OCI-LY7 (cell line): Measurements from ENCODE around the gene GSG1L. TPM values are rescaled to one million over a fixed set of nuclear protein-coding genes. Genes with fewer than 3 reads are reported as not detected.

Experiments used
- BruUV-seq: library from RNA; stranded (reverse); fragments of 400-500 nt; replicated peaks from 2 replicates; lab custom pipeline; 2021; lab: Mats Ljungman, UMichigan
- CTCF ChIA-PET: fragments of 300-600 bp; sonication (Branson Sonifier 250); formaldehyde crosslinking; loops from one replicate; lab custom pipeline; 2022; ENCODE audit warnings: antibody characterized with exemption; ENCODE audit not compliant: unreplicated experiment; lab: Charles Lee
- POLR2A ChIA-PET: fragments of 300-600 bp; sonication (Branson Sonifier 250); formaldehyde crosslinking; loops from one replicate; lab custom pipeline; 2022; ENCODE audit warnings: antibody characterized with exemption; lab: Charles Lee
- DNase-seq: peaks from one replicate; pipeline ENCODE4 v3.0.0-alpha.2; 2015; ENCODE audit warnings: low spot score
- H2AFZ ChIP-seq: fragments of 200-600 bp; sonication (generic), shearing (Covaris generic); 2 replicates; pipeline ENCODE4 v1.6.1; 2014; ENCODE audit warnings: mild to moderate bottlenecking, antibody characterized with exemption, low read length, moderate library complexity
- H3K27ac ChIP-seq: fragments of 200-600 bp; sonication (generic); 2 replicates; pipeline ENCODE4 v1.5.1; 2014; ENCODE audit warnings: mixed run types, low read depth, mild to moderate bottlenecking, moderate library complexity, low read length, inconsistent platforms; ENCODE audit not compliant: poor library complexity, severe bottlenecking
- H3K36me3 ChIP-seq: fragments of 200-600 bp; sonication (generic); 2 replicates; pipeline ENCODE4 v1.6.1; 2014; ENCODE audit warnings: mild to moderate bottlenecking, antibody characterized with exemption, low read length, moderate library complexity, mixed read lengths; ENCODE audit not compliant: insufficient read depth
- H3K4me1 ChIP-seq: fragments of 200-600 bp; sonication (generic); 2 replicates; pipeline ENCODE4 v1.5.1; 2014; ENCODE audit warnings: mild to moderate bottlenecking, low read length; ENCODE audit not compliant: insufficient read depth, poor library complexity, severe bottlenecking
- H3K4me2 ChIP-seq: fragments of 200-600 bp; sonication (generic); 2 replicates; pipeline ENCODE4 v1.6.1; 2014; ENCODE audit warnings: mild to moderate bottlenecking, low read length
- H3K4me3 ChIP-seq: fragments of 200-600 bp; sonication (generic); 2 replicates; pipeline ENCODE4 v1.5.1; 2014; ENCODE audit warnings: mild to moderate bottlenecking, low read depth, low read length; ENCODE audit not compliant: poor library complexity, severe bottlenecking
- H3K79me2 ChIP-seq: fragments of 200-600 bp; sonication (generic); 2 replicates; pipeline ENCODE4 v1.6.1; 2016; ENCODE audit warnings: low read depth, mild to moderate bottlenecking, low read length, moderate library complexity, mixed read lengths; ENCODE audit not compliant: insufficient read depth
- H3K9me2 ChIP-seq: fragments of 200-600 bp; sonication (generic); 2 replicates; pipeline ENCODE4 v1.6.1; 2016; ENCODE audit warnings: mild to moderate bottlenecking, low read length, mixed read lengths; ENCODE audit not compliant: insufficient read depth
- H3K9me3 ChIP-seq: fragments of 200-600 bp; sonication (generic); 2 replicates; pipeline ENCODE4 v1.6.1; 2014; ENCODE audit warnings: mild to moderate bottlenecking, mixed run types, low read length, mixed read lengths
- H4K20me1 ChIP-seq: fragments of 200-600 bp; sonication (generic); 2 replicates; pipeline ENCODE4 v1.6.1; 2014; ENCODE audit warnings: mild to moderate bottlenecking, antibody characterized with exemption, low read length, moderate library complexity, mixed read lengths; ENCODE audit not compliant: insufficient read depth
- EZH2phosphoT487 ChIP-seq: fragments of 200-600 bp; sonication (generic); IDR thresholded peaks from 2 replicates; pipeline ENCODE4 v1.6.1; 2018; ENCODE audit warnings: low read depth, borderline replicate concordance, mild to moderate bottlenecking, mixed run types, antibody characterized with exemption, low read length, moderate library complexity, mixed read lengths
- intact Hi-C: fragments of 100-400 bp; cut with micrococcal nuclease; formaldehyde crosslinking; loops from one replicate; pipeline ENCODE4 v1.10.0; 2022; ENCODE audit not compliant: unreplicated experiment
- total RNA-seq, 2 experiments: library from RNA; depleted of rRNA in 1 of 2; stranded (reverse); fragments of >200 nt in 1 of 2; shearing (Covaris generic) in 1 of 2; gene quantifications; 2 replicates each; pipeline ENCODE4 v1.2.3, GENCODE V29; 2014 to 2022
- TF ChIP-seq, protein P1 (sequence below): fragments of 200-600 bp; sonication (generic); conservative IDR thresholded peaks from 2 replicates; pipeline ENCODE4 v1.5.1; 2014; ENCODE audit warnings: mild to moderate bottlenecking, antibody characterized with exemption, low read length, moderate library complexity, mixed read lengths

GSG1L gene
- total RNA-seq, 2 experiments from 2014 or later: not detected

DNA sequence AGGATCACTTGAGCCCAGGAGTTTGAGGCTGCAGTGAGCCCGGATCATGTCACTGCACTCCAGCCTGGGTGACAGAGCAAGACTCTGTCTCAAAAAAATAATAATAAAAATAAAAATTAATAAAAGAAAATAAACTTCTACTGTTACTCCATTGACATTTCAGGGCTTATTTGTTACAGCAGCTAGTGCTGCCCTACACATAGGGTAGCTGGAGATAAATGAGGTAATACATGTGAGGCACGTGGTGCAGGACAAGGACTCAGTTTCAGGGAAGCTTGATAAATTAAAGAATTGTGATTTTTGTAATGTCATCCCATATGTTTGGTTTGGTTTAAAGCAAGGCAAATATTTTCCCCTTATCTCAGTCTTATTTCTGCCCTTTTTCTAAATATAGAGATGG, 80.3 kb downstream of the GSG1L start:
- no peak for TF ChIP-seq EZH2phosphoT487
- TF ChIP-seq, protein P1, sequence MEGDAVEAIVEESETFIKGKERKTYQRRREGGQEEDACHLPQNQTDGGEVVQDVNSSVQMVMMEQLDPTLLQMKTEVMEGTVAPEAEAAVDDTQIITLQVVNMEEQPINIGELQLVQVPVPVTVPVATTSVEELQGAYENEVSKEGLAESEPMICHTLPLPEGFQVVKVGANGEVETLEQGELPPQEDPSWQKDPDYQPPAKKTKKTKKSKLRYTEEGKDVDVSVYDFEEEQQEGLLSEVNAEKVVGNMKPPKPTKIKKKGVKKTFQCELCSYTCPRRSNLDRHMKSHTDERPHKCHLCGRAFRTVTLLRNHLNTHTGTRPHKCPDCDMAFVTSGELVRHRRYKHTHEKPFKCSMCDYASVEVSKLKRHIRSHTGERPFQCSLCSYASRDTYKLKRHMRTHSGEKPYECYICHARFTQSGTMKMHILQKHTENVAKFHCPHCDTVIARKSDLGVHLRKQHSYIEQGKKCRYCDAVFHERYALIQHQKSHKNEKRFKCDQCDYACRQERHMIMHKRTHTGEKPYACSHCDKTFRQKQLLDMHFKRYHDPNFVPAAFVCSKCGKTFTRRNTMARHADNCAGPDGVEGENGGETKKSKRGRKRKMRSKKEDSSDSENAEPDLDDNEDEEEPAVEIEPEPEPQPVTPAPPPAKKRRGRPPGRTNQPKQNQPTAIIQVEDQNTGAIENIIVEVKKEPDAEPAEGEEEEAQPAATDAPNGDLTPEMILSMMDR: no peak

GRCh38 chr16:27982184-27982583, 81.3 kb downstream of the GSG1L start:
- intact Hi-C loops: no loop called here
- Histone ChIP-seq H4K20me1 (no peaks in the 10 kb centered on the region), H3K27ac (no peak overlapping the region), H3K9me3 (no peaks in the 10 kb centered on the region), H3K4me3 (no peak overlapping the region), H3K4me2 (no peak overlapping the region), H3K9me2 (no peaks in the 10 kb centered on the region), H2AFZ (peak overlapping the region; percentile 82), H3K79me2 (no peaks in the 10 kb centered on the region), H3K4me1 (no peaks in the 10 kb centered on the region), H3K36me3 (no peaks in the 10 kb centered on the region)
- TF ChIP-seq, protein P1: no peak
- TF ChIP-seq EZH2phosphoT487: no peak
- no TSS peak for BruUV-seq
- POLR2A ChIA-PET: interaction anchor here (0.7 to 1.1 kb wide), 2 partner anchors 10 to 321 kb away, joined by 3 to 4 read pairs; no protein-coding TSS in a partner anchor
- DNase-seq: peak; percentile 45
- CTCF ChIA-PET: no interaction called here

More for the DNA sequence above, 80.3 kb downstream of the GSG1L start:
- POLR2A ChIA-PET: no interaction called here
- no peaks in the 10 kb centered on the region for H3K36me3 ChIP-seq
- no TSS peak for BruUV-seq
- no peaks in the 10 kb centered on the region for H3K9me2 ChIP-seq
- no peaks in the 10 kb centered on the region for H3K79me2 ChIP-seq
- H3K4me1 ChIP-seq: no peaks in the 10 kb centered on the region
- no peak overlapping the region for H2AFZ ChIP-seq
- CTCF ChIA-PET: no interaction called here
- intact Hi-C loops: no loop called here
- no peak overlapping the region for H3K4me2 ChIP-seq
- no peak overlapping the region for H3K27ac ChIP-seq
- no peak for DNase-seq
- H4K20me1 ChIP-seq: no peaks in the 10 kb centered on the region
- H3K4me3 ChIP-seq: no peak overlapping the region
- no peaks in the 10 kb centered on the region for H3K9me3 ChIP-seq

DNA sequence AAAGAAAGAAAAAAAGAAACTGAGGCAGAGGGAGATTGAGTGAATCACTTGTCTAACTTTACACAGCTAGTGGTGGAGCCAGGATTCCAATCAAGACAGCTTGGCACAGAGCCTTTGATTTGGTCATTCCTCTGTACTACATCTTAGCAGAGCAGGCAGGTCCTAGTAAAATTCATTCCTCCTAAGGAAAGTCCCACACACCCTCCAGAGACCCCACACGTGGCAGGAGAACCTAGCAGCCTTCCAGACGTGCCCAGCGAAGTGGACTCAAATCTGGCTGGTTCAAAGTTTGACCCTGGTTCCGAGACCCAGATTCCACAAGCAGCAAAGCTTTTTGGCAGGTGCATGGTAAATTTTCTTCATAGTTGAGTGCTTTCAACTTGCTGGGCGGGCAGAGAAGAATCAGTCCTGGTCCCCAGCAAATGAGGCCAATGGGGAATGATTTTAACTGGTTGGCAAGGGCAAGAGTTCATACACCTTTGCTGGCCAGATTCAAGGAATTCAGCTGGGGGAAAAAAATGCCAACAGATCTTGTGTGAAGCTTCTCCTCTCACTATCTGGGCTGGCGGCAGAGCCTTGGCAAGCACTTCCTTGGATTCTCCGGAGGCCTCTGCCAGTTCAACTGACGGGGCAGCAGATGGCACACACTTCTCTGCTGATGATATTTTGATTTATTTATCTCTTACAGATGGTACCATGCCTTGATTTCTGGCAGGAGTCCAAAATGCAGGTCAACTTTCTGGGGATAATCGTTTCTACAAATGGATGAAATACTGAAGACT, 82.4 kb downstream of the GSG1L start:
- intact Hi-C loops: no loop called here
- no peaks in the 10 kb centered on the region for H3K79me2 ChIP-seq
- TF ChIP-seq EZH2phosphoT487: no peak
- TF ChIP-seq, protein P1: no peak
- DNase-seq: no peak
- no peaks in the 10 kb centered on the region for H3K36me3 ChIP-seq
- H3K27ac ChIP-seq: no peak overlapping the region
- H3K4me2 ChIP-seq: no peak overlapping the region
- H3K4me3 ChIP-seq: no peak overlapping the region
- no peaks in the 10 kb centered on the region for H3K4me1 ChIP-seq
- no peaks in the 10 kb centered on the region for H3K9me2 ChIP-seq
- H2AFZ ChIP-seq: no peak overlapping the region
- CTCF ChIA-PET: no interaction called here
- no peaks in the 10 kb centered on the region for H4K20me1 ChIP-seq
- POLR2A ChIA-PET: interaction anchor here (0.5 to 1.1 kb wide), 4 partner anchors 8 to 320 kb away, joined by 3 to 4 read pairs (median 3); no protein-coding TSS in a partner anchor
- no peaks in the 10 kb centered on the region for H3K9me3 ChIP-seq
- no TSS peak for BruUV-seq
